HepG2 (cell line): ENCODE measurements around the gene ARHGEF40.

Experiments used
- FOXA1 ChIP-seq, 2 experiments: fragments of 450-650 bp in 1 of 2; sonication (generic) in 1 of 2; formaldehyde crosslinking in 1 of 2; IDR thresholded peaks; 2 replicates each; pipeline versions ENCODE4 v1.4.0 to v1.6.1; 2016 to 2020; ENCODE audit warnings: missing genetic modification reagents in 1 of 2
- RFX5 ChIP-seq: IDR thresholded peaks from 2 replicates; pipeline ENCODE4 v1.6.1; 2011; ENCODE audit warnings: low read depth, low read length, improper control_type of control experiment
- SALL2 ChIP-seq: sonication (generic); formaldehyde crosslinking; IDR thresholded peaks from 2 replicates; pipeline ENCODE4 v1.8.1; 2023; ENCODE audit warnings: mild to moderate bottlenecking, missing genetic modification reagents, inconsistent platforms
- SETDB1 ChIP-seq: sonication (generic); formaldehyde crosslinking; IDR thresholded peaks from 2 replicates; pipeline ENCODE4 v1.5.1; 2020; ENCODE audit warnings: missing genetic modification reagents, mild to moderate bottlenecking, borderline replicate concordance
- ZKSCAN8 ChIP-seq: IDR thresholded peaks from 2 replicates; pipeline ENCODE4 v1.6.1; 2016; ENCODE audit warnings: borderline replicate concordance, missing genetic modification reagents, missing compliant biosample characterization
- ZNF598 ChIP-seq: sonication (generic); formaldehyde crosslinking; IDR thresholded peaks from 2 replicates; pipeline ENCODE4 v1.5.1; 2020; ENCODE audit warnings: mild to moderate bottlenecking, missing genetic modification reagents, borderline replicate concordance
- ZNF792 ChIP-seq: IDR thresholded peaks from 2 replicates; pipeline ENCODE4 v1.6.1; 2016

DNA sequence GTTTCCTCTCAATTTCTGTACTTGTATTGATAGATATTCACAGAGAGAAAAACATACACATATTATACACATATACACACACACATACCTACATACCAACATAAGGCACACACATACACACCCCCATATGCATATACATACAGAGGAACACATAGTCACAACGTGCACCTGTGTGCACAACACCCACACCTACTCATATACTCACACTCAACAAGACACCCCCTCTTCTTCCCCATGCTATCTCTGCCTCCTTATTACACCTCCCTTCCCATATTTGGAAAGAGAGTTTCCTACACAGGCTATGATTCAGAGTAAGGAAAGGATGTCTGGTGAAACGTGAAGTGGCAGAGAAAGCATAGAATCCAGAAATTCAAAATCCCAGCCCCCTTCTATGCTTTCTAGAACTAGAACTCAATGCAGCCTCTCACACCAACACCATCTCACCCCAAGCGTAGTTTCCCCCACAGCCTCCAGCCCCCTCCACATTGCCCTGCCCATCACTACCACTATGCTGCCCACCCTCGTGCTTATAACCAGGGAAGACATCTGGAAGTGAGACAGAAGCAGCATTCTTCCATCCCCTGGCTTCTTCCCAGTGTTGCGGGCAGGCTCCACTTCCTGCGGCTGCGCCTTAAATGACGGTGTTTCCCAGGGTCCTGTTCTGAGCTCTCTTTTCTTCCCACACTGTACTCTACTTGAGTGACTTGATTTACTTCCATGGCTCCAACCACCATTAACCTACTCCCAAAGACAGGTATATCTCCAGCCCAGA, 10.1 kb upstream of the ARHGEF40 start:
- TF ChIP-seq SALL2 (no peak), ZNF598 (CRISPR knock-in tag) (0 out of 2 replicates have a peak, but pooled peaks have one; percentile 8), ZKSCAN8 (CRISPR knock-in tag) (no peak), RFX5 (no peak), FOXA1 (IDR thresholded peaks at IDR 0.05) (no peak), FOXA1 (CRISPR knock-in tag; IDR thresholded peaks at IDR 0.05) (no peak), ZNF792 (no peak), SETDB1 (CRISPR knock-in tag) (no peak)
